IMR-90 (cell line): ENCODE data around the gene TNS3. TPM values are rescaled to one million over a fixed set of nuclear protein-coding genes. Genes with fewer than 3 reads are reported as not detected.
A peak's percentile ranks its signal among the peaks of the same experiment; 100 is the strongest.

ENCODE experiments used
- ATAC-seq: fragments of 200-7000 bp; cut with Tn5 transposase; 2 replicates; pipeline ENCODE4 v1.9.1; 2020; ENCODE audit warnings: low read depth, mild to moderate bottlenecking, moderate library complexity
- BruUV-seq: library from RNA; stranded (reverse); fragments of 400-500 nt; replicated peaks from 2 replicates; lab custom pipeline; 2021; lab: Mats Ljungman, UMichigan
- CTCF ChIA-PET: fragments of 300-600 bp; formaldehyde crosslinking; extraction: SDS; loops from one replicate; lab custom pipeline; 2021; ENCODE audit warnings: antibody characterized with exemption; lab: Yijun Ruan, JAX
- POLR2A ChIA-PET: fragments of 300-600 bp; sonication (Branson Sonifier 250); formaldehyde crosslinking; loops from one replicate; lab custom pipeline; 2022; ENCODE audit warnings: antibody characterized with exemption; ENCODE audit not compliant: unreplicated experiment; lab: Charles Lee
- DNase-seq: peaks from one replicate; pipeline ENCODE4 v3.0.0; 2013
- H2AFZ ChIP-seq: replicated peaks from 2 replicates; pipeline ENCODE3; 2013; ENCODE audit warnings: low read length, mild to moderate bottlenecking; ENCODE audit not compliant: poor library complexity
- H2AK5ac ChIP-seq: 2 replicates; pipeline ENCODE4 v1.6.1; 2013; ENCODE audit warnings: low read depth, low read length, inconsistent platforms
- H2AK9ac ChIP-seq: replicated peaks from 2 replicates; pipeline ENCODE3; 2013; ENCODE audit warnings: mild to moderate bottlenecking, low read depth, low read length, moderate library complexity; ENCODE audit not compliant: poor library complexity
- H2BK120ac ChIP-seq: 2 replicates; pipeline ENCODE4 v1.6.1; 2013; ENCODE audit warnings: low read depth, low read length, inconsistent platforms
- H2BK15ac ChIP-seq: 3 replicates; pipeline ENCODE4 v1.6.1; 2013; ENCODE audit warnings: low read depth, low read length, inconsistent platforms
- H2BK20ac ChIP-seq: 2 replicates; pipeline ENCODE4 v1.6.1; 2013; ENCODE audit warnings: low read depth, mild to moderate bottlenecking, inconsistent platforms, low read length, moderate library complexity
- H2BK5ac ChIP-seq: 2 replicates; pipeline ENCODE4 v1.6.1; 2013; ENCODE audit warnings: mild to moderate bottlenecking, low read depth, low read length, inconsistent platforms; ENCODE audit not compliant: poor library complexity, severe bottlenecking
- H3K14ac ChIP-seq: replicated peaks from 2 replicates; pipeline ENCODE4 v1.6.1; 2013; ENCODE audit warnings: low read depth, low read length, inconsistent platforms
- H3K18ac ChIP-seq: 2 replicates; pipeline ENCODE4 v1.6.1; 2013; ENCODE audit warnings: low read depth, low read length, control low read depth
- H3K23ac ChIP-seq: 2 replicates; pipeline ENCODE4 v1.6.1; 2013; ENCODE audit warnings: low read depth, low read length, inconsistent platforms
- H3K27ac ChIP-seq: 2 replicates; pipeline ENCODE4 v1.5.1; 2013; ENCODE audit warnings: mild to moderate bottlenecking, control low read depth, low read length; ENCODE audit not compliant: insufficient read depth
- H3K27me3 ChIP-seq: 2 replicates; pipeline ENCODE4 v1.6.1; 2013; ENCODE audit warnings: low read length; ENCODE audit not compliant: control insufficient read depth, insufficient read depth
- H3K36me3 ChIP-seq: 2 replicates; pipeline ENCODE4 v1.6.1; 2013; ENCODE audit warnings: low read length, mixed read lengths; ENCODE audit not compliant: control insufficient read depth, insufficient read depth
- H3K4ac ChIP-seq: 2 replicates; pipeline ENCODE4 v1.6.1; 2013; ENCODE audit warnings: low read depth, low read length, inconsistent platforms
- H3K4me1 ChIP-seq: 2 replicates; pipeline ENCODE4 v1.6.1; 2013; ENCODE audit warnings: low read length, mixed read lengths; ENCODE audit not compliant: control insufficient read depth, insufficient read depth
- H3K4me2 ChIP-seq: 2 replicates; pipeline ENCODE4 v1.6.1; 2013; ENCODE audit warnings: low read depth, mild to moderate bottlenecking, control low read depth, low read length, moderate library complexity
- H3K4me3 ChIP-seq: 2 replicates; pipeline ENCODE4 v1.5.1; 2013; ENCODE audit warnings: low read depth, mild to moderate bottlenecking, control low read depth, low read length, moderate library complexity; ENCODE audit not compliant: insufficient read depth
- H3K56ac ChIP-seq: 2 replicates; pipeline ENCODE4 v1.6.1; 2013; ENCODE audit warnings: low read length, inconsistent platforms; ENCODE audit not compliant: insufficient read depth; ENCODE audit errors: extremely low read depth
- H3K79me1 ChIP-seq, 2 experiments: 2 replicates each; pipeline ENCODE4 v1.6.1; 2013; ENCODE audit warnings: low read length in 2 of 2, inconsistent platforms in 1 of 2, low read depth in 1 of 2
- H3K9ac ChIP-seq: 2 replicates; pipeline ENCODE4 v1.6.1; 2013; ENCODE audit warnings: low read depth, low read length, control low read depth
- H3K9me1 ChIP-seq: 2 replicates; pipeline ENCODE4 v1.6.1; 2013; ENCODE audit warnings: low read length, inconsistent platforms; ENCODE audit not compliant: insufficient read depth
- H3K9me3 ChIP-seq: 2 replicates; pipeline ENCODE4 v1.6.1; 2013; ENCODE audit warnings: low read length; ENCODE audit not compliant: control insufficient read depth, insufficient read depth
- H4K20me1 ChIP-seq: 2 replicates; pipeline ENCODE4 v1.6.1; 2013; ENCODE audit warnings: low read length, inconsistent platforms; ENCODE audit not compliant: insufficient read depth
- H4K5ac ChIP-seq: 2 replicates; pipeline ENCODE4 v1.6.1; 2013; ENCODE audit warnings: mild to moderate bottlenecking, low read depth, low read length, control low read depth
- H4K8ac ChIP-seq, 2 experiments: 2 replicates each; pipeline ENCODE4 v1.6.1; 2013; ENCODE audit warnings: low read depth in 2 of 2, low read length in 2 of 2, control low read depth in 1 of 2, inconsistent platforms in 1 of 2
- H4K91ac ChIP-seq: 2 replicates; pipeline ENCODE4 v1.6.1; 2013; ENCODE audit warnings: low read depth, low read length, inconsistent platforms; ENCODE audit not compliant: insufficient read depth
- BHLHE40 ChIP-seq: fragments of 150-350 bp; IDR thresholded peaks from 2 replicates; pipeline ENCODE4 v1.6.1; 2016; ENCODE audit warnings: mild to moderate bottlenecking, low read depth, low read length
- CEBPB ChIP-seq: IDR thresholded peaks from 2 replicates; pipeline ENCODE4 v1.6.1; 2012; ENCODE audit warnings: low read depth, low read length, improper control_type of control experiment
- CHD1 ChIP-seq: IDR thresholded peaks from 2 replicates; pipeline ENCODE4 v1.6.1; 2012; ENCODE audit warnings: low read depth, low read length, improper control_type of control experiment
- CTCF ChIP-seq: conservative IDR thresholded peaks from 2 replicates; pipeline ENCODE4 v1.5.1; 2012; ENCODE audit warnings: mild to moderate bottlenecking, low read depth, low read length, improper control_type of control experiment
- ELK1 ChIP-seq: fragments of 150-350 bp; IDR thresholded peaks from 2 replicates; pipeline ENCODE4 v1.6.1; 2016; ENCODE audit warnings: low read depth, mild to moderate bottlenecking, low read length, moderate library complexity, borderline replicate concordance
- FOS ChIP-seq: fragments of 150-350 bp; IDR thresholded peaks from 2 replicates; pipeline ENCODE4 v1.6.1; 2016; ENCODE audit warnings: low read depth, low read length
- MAFK ChIP-seq: IDR thresholded peaks from 2 replicates; pipeline ENCODE4 v1.6.1; 2012; ENCODE audit warnings: low read depth, low read length, improper control_type of control experiment
- MAZ ChIP-seq: IDR thresholded peaks from 2 replicates; pipeline ENCODE4 v1.6.1; 2012; ENCODE audit warnings: low read depth, mild to moderate bottlenecking, low read length, improper control_type of control experiment, moderate library complexity, borderline replicate concordance
- MXI1 ChIP-seq: IDR thresholded peaks from 2 replicates; pipeline ENCODE4 v1.6.1; 2012; ENCODE audit warnings: low read depth, mild to moderate bottlenecking, low read length, moderate library complexity, borderline replicate concordance
- NFE2L2 ChIP-seq: fragments of 150-350 bp; IDR thresholded peaks from 2 replicates; pipeline ENCODE4 v1.6.1; 2016; ENCODE audit warnings: low read depth, mild to moderate bottlenecking, low read length
- POLR2A ChIP-seq: IDR thresholded peaks from 2 replicates; pipeline ENCODE4 v1.6.1; 2012; ENCODE audit warnings: mild to moderate bottlenecking, low read depth, low read length
- RAD21 ChIP-seq: IDR thresholded peaks from 2 replicates; pipeline ENCODE4 v1.6.1; 2012; ENCODE audit warnings: low read length, improper control_type of control experiment
- RCOR1 ChIP-seq: IDR thresholded peaks from 2 replicates; pipeline ENCODE4 v1.6.1; 2012; ENCODE audit warnings: mild to moderate bottlenecking, low read length, improper control_type of control experiment; ENCODE audit not compliant: insufficient replicate concordance
- RFX5 ChIP-seq: IDR thresholded peaks from 2 replicates; pipeline ENCODE4 v1.8.0; 2012; ENCODE audit warnings: low read depth, mild to moderate bottlenecking, low read length, moderate library complexity
- SMC3 ChIP-seq: fragments of 150-350 bp; IDR thresholded peaks from 2 replicates; pipeline ENCODE4 v1.6.1; 2016; ENCODE audit warnings: low read depth, mild to moderate bottlenecking, antibody characterized with exemption, low read length, moderate library complexity
- WGBS, 2 experiments: methylation state at CpG; one replicate each; pipeline versions ENCODE4 v1.1.5 to v1.1.7; 2013; ENCODE audit warnings: missing lambda C conversion rate in 2 of 2; ENCODE audit not compliant: insufficient read length in 1 of 2; ENCODE audit errors: extremely low coverage in 2 of 2; 5-methylcytosine and 5-hydroxymethylcytosine counted together
- dilution Hi-C: fragments of 300-500 bp; cut with HindIII; formaldehyde crosslinking; loops from one replicate; pipeline ENCODE4 v1.14.3; 2018; ENCODE audit warnings: low sequenced_read_pairs; ENCODE audit not compliant: unreplicated experiment
- in situ Hi-C: fragments of 300-500 bp; cut with MboI; formaldehyde crosslinking; loops from 3 replicates; pipeline ENCODE4 v1.14.3; 2019; ENCODE audit warnings: low sequenced_read_pairs, inconsistent platforms, mixed read lengths
- intact Hi-C: fragments of 100-400 bp; cut with micrococcal nuclease; formaldehyde crosslinking; loops from 2 replicates; pipeline ENCODE4 v1.10.0; 2022
- polyA plus RNA-seq, 3 experiments: library from polyadenylated mRNA; depleted of rRNA; stranded (reverse); fragments of >200 nt; gene quantifications; 2 replicates each; pipeline ENCODE4 v1.2.3, GENCODE V29; 2012; ENCODE audit warnings: low replicate concordance in 1 of 3
- total RNA-seq: library from RNA; depleted of rRNA; stranded (reverse); fragments of >200 nt; gene quantifications from 2 replicates; pipeline ENCODE4 v1.2.3, GENCODE V29; 2012

The TNS3 gene
- total and polyA plus RNA-seq, 2 of the 4 experiments (the other 2 are of a cell fraction) = 64.3 to 79.2 TPM

GRCh38 chr7:47456210-47456955 lies 125.5 kb downstream of the TNS3 start (continued):
- no peak for TF ChIP-seq CHD1
- no peak for TF ChIP-seq FOS

- Histone ChIP-seq H3K4me2 (no peak overlapping the region), H2AK5ac (peak overlapping the region; percentile 99), H2BK5ac (no peak overlapping the region), H3K27ac (no peak overlapping the region), H4K8ac (peak overlapping the region in 1 of 2 experiments; percentile 2; a peak in 1 of 4 replicates), H2BK120ac (0 out of 2 replicates have a peak overlapping the region, but pooled peaks have one; percentile 3), H3K14ac (peak overlapping the region; percentile 48; the same call in 1 of the 2 replicates), H3K9me3 (no peaks in the 10 kb centered on the region), H3K18ac (no peak overlapping the region), H3K4me3 (no peak overlapping the region), H4K91ac (no peak overlapping the region), H3K9me1 (peaks cover 50% of the 10 kb centered on the region), H2BK20ac (no peak overlapping the region), H4K5ac (no peak overlapping the region), H2BK15ac (no peak overlapping the region), H3K9ac (no peak overlapping the region), H3K4ac (peak overlapping the region; percentile 95), H3K4me1 (peaks cover 47% of the 10 kb centered on the region), H2AFZ (no peak overlapping the region), H3K56ac (no peak overlapping the region), H2AK9ac (no peak overlapping the region), H3K79me1 (peaks cover 47 to 90% of the 10 kb centered on the region in 2 experiments), H3K36me3 (no peaks in the 10 kb centered on the region), H4K20me1 (peaks cover 37% of the 10 kb centered on the region), H3K27me3 (no peaks in the 10 kb centered on the region), H3K23ac (no peak overlapping the region)
- DNase-seq = no peak
- no TSS peak for BruUV-seq
- dilution Hi-C loops = no loop called here
- in situ Hi-C loops = no loop called here
- intact Hi-C loops = no loop called here
- CTCF ChIA-PET = no interaction called here
- POLR2A ChIA-PET = no interaction called here
- no peak for ATAC-seq
- WGBS, 2 experiments = 98% methylated on average over 5 of the region's 5 CpGs; no CpG with 5 or more reads in 1 of the 2 experiments
- TF ChIP-seq MAZ = no peak
- no peak for TF ChIP-seq BHLHE40
- no peak for TF ChIP-seq CEBPB
- no peak for TF ChIP-seq FOS
- TF ChIP-seq MAFK = no peak
- no peak for TF ChIP-seq CTCF
- no peak for TF ChIP-seq ELK1
- no peak for TF ChIP-seq RAD21
- TF ChIP-seq POLR2A = no peak
- TF ChIP-seq MXI1 = no peak
- TF ChIP-seq CHD1 = no peak
- TF ChIP-seq RFX5 = no peak
- no peak for TF ChIP-seq RCOR1
- TF ChIP-seq SMC3 = no peak
- TF ChIP-seq NFE2L2 = no peak
These were observed 126.1 kb downstream of the TNS3 start for GRCh38 chr7:47455872-47456185.
